Muscle layer of colon (tissue), 2 donors: Measurements from ENCODE around the gene HES4.
A peak's percentile ranks its signal among the peaks of the same experiment; 100 is the strongest.
"Not testable (repeated sequence)": the region's sequence is repeated elsewhere in the genome, so short reads cannot be mapped to it uniquely, and the experiment has no call there.

ENCODE experiments used
- H3K27ac ChIP-seq: one replicate; pipeline ENCODE4 v1.7.0; 2013; ENCODE audit warnings: low read depth, mild to moderate bottlenecking, low read length, moderate library complexity
- H3K27me3 ChIP-seq, 2 donors: one replicate each; pipeline ENCODE4 v1.7.0; 2013; ENCODE audit warnings: low read length in 2 of 2, mild to moderate bottlenecking in 2 of 2; ENCODE audit not compliant: insufficient read depth in 2 of 2, control insufficient read depth in 1 of 2
- H3K36me3 ChIP-seq: one replicate; pipeline ENCODE4 v1.7.0; 2013; ENCODE audit warnings: mild to moderate bottlenecking, low read length; ENCODE audit not compliant: insufficient read depth
- H3K4me1 ChIP-seq: one replicate; pipeline ENCODE4 v1.7.0; 2013; ENCODE audit warnings: mild to moderate bottlenecking, low read length; ENCODE audit not compliant: insufficient read depth
- H3K4me3 ChIP-seq, 2 donors: one replicate each; pipeline ENCODE4 v1.7.0; 2013; ENCODE audit warnings: low read length in 2 of 2, low read depth in 1 of 2, mild to moderate bottlenecking in 1 of 2, moderate library complexity in 1 of 2
- H3K9ac ChIP-seq: one replicate; pipeline ENCODE4 v1.7.0; 2013; ENCODE audit warnings: low read length
- H3K9me3 ChIP-seq: one replicate; pipeline ENCODE4 v1.7.0; 2013; ENCODE audit warnings: mild to moderate bottlenecking, low read length
- donor health status: abdominal sarcoma.
- donor health status: Adenocarcinoma of cecum.

The HES4 gene

DNA sequence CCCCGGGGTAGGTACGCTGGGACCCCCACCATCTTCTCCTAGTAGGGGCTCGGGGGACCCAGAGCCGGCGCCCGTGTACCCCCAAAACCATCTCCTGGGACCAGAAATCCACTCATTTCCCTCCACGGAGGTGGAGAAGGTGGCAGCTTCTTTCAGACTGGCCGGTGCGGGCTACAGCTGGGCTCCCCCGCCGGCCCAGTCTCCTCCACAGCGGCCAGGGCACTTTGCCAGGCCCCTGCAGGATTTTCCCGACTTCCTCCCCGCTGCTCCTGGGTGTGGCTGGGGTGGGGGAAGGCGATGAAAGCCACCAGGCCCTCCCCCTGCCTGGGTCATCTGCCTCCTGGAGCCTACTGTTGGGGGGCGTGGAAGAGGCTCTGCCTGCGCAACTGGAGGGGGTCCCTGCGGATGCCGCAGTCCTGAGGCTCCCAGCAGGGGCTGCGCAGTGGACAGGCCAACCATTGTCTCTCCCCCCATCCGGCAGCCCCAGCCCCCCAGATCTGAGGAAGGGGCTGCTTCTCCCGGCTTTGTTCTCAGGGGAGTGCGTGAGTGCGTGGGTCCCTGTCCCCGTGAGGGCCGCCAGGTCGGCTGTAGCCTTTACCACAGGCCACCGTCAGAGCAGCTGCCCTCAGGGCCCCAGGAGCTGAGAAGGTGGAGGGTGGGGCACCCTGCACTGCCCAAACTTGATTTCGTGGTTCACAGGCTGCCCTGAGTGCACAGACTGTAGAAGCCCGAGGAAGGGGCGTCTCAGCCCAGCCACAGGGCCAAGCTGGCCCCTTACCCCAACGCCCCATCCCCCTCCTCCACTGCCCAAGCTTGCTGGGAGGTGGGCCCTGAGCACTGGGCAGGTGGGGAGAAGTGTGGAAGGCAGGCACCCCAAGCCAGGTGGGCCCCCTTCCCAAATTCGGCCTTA, 21.4 kb upstream of the HES4 start:
- Histone ChIP-seq H3K36me3 (no peaks in the 10 kb centered on the region), H3K9ac (no peak overlapping the region), H3K4me1 (peaks cover 7% of the 10 kb centered on the region), H3K9me3 (no peaks in the 10 kb centered on the region), H3K27me3 (peaks cover 0 to 12% of the 10 kb centered on the region in 2 donors), H3K27ac (no peak overlapping the region), H3K4me3 (peak overlapping the region; percentile 14 to 25)

DNA sequence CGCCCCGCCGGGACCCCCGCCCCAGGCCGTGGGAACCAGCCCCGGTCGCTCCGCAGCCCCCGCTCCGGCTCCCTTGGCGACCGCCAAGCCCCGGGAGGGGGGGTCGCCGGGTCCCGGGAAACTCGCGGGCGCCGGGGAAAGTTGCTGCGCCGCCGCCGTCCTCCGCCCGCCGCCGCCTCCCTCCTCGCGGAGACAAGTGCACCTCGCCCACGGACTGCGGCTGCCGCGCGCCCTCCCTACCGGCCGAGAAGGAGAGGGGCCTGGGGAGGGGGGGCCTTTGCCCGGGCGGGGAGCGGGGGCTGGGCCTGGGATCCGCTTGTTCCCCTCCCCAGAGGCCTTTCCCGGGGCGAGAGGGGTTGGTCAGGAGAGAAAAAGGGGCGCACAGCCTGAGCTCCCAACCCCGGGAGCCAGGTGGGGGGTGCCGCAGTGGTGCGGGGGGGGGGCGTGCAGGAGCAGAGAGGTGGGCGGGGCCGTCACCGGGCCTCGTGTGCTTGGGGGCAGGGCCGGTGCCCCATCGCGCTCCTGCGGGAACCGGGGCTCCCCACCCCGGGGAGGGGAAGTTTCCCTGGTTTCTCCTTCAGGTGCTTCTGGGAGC, 20.6 kb upstream of the HES4 start:
- H3K4me1 ChIP-seq: peaks cover 7% of the 10 kb centered on the region
- no peaks in the 10 kb centered on the region for H3K9me3 ChIP-seq
- no peaks in the 10 kb centered on the region for H3K36me3 ChIP-seq
- H3K9ac ChIP-seq: no peak overlapping the region
- no peak overlapping the region for H3K27ac ChIP-seq
- H3K4me3 ChIP-seq: peak overlapping the region in 1 of 2 donors; percentile 25
- H3K27me3 ChIP-seq: peaks cover 0 to 12% of the 10 kb centered on the region in 2 donors

DNA sequence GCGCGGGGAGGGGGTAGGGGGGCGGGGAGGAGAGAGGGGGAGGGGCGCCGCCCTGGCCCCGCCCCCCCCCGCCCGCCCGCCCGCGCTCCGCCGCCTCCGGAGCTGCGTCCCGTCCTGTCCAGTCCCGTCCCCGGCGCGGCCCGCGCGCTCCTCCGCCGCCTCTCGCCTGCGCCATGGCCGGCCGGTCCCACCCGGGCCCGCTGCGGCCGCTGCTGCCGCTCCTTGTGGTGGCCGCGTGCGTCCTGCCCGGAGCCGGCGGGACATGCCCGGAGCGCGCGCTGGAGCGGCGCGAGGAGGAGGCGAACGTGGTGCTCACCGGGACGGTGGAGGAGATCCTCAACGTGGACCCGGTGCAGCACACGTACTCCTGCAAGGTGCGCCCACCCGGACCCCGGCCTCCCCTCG, 20.1 kb upstream of the HES4 start, which contains the start of gene AGRN:
Gene AGRN (plus strand): TSS at position 121 of the 405 bp plus-strand sequence. CDS start 53 bp downstream, at position 174.
- Histone ChIP-seq H3K27me3 (peaks cover 0 to 12% of the 10 kb centered on the region in 2 donors), H3K9ac (no peak within 1 kb of the TSS), H3K9me3 (no peaks in the 10 kb centered on the region)

DNA sequence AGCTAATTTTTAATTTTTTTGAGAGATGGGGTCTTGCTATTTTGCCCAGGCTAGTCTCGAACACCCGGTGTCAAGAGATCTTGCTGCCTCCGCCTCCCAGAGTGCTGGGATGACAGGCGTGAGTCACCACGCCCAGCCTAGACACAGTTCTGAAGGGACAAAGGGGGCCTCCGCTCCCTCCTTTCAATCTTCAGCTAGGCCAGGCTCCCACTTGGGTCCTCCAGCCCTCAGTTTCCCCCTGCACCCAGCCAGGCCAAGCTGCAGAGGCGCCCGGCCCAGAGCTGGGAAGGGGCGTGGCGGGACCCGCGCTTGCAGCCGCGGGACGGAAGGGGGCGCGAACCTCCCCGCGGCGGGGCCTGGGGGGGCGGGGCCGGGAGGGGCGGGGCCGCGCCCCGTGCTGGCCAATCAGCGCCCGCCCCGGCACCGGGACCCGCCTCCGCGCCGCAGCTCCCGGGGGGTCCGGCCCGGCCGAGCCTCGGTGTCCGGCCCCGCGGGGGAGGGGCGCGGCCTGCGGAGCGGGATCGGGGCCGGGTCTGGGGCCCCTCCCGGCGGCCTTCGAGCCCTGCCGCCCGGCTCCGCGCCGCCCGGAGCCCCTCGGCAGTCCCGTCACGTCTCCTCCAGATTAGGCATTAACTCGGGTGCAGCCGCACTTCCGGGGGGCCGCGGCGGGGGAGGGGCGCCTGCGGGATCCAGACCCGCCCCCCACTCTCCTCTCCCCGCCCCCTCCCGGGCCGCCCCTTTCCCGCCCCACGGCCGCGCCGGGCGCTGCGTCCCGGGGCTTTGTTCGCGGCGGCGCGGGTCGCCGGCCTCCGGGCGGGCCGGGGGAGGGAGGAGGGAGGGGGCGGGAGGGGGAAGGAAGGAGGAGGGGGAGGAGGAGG, 19.5 kb upstream of the HES4 start:
- peak overlapping the region in 1 of 2 donors; percentile 27 for H3K4me3 ChIP-seq
- H3K36me3 ChIP-seq: no peaks in the 10 kb centered on the region
- H3K4me1 ChIP-seq: peaks cover 8% of the 10 kb centered on the region
- H3K9ac ChIP-seq: no peak overlapping the region
- H3K9me3 ChIP-seq: no peaks in the 10 kb centered on the region
- H3K27ac ChIP-seq: peak overlapping the region; percentile 14
- H3K27me3 ChIP-seq: peaks cover 0 to 10% of the 10 kb centered on the region in 2 donors

More for the DNA sequence above, 20.1 kb upstream of the HES4 start, which contains the start of gene AGRN:
- peaks cover 7% of the 10 kb centered on the region for H3K4me1 ChIP-seq
- H3K27ac ChIP-seq: peak within 1 kb of the TSS; percentile 14
- H3K36me3 ChIP-seq: no peaks in the 10 kb centered on the region
- peak within 1 kb of the TSS; percentile 25 to 27 for H3K4me3 ChIP-seq

DNA sequence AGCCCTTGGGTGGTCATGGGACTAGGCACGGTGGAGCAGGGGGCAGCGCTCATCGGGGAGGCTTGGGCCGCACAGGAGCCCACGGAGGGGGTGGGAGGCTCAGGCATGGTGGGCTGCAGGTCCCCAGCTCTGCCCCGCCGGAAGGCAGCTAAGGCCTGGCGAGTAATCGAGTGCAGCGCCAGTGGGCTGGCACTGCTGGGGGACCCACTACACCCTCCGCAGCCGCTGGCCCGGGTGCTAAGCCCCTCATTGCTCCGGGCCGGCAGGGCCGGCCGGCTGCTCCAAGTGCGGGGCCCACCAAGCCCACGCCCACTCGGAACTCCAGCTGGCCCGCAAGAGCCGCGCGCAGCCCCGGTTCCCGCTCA, 18.4 kb upstream of the HES4 start:
- not testable (repeated sequence) for H3K9ac ChIP-seq, H3K4me3 ChIP-seq, H3K27me3 ChIP-seq, H3K36me3 ChIP-seq, H3K27ac ChIP-seq, H3K9me3 ChIP-seq
- H3K4me1 ChIP-seq: peaks cover 16% of the 10 kb centered on the region

DNA sequence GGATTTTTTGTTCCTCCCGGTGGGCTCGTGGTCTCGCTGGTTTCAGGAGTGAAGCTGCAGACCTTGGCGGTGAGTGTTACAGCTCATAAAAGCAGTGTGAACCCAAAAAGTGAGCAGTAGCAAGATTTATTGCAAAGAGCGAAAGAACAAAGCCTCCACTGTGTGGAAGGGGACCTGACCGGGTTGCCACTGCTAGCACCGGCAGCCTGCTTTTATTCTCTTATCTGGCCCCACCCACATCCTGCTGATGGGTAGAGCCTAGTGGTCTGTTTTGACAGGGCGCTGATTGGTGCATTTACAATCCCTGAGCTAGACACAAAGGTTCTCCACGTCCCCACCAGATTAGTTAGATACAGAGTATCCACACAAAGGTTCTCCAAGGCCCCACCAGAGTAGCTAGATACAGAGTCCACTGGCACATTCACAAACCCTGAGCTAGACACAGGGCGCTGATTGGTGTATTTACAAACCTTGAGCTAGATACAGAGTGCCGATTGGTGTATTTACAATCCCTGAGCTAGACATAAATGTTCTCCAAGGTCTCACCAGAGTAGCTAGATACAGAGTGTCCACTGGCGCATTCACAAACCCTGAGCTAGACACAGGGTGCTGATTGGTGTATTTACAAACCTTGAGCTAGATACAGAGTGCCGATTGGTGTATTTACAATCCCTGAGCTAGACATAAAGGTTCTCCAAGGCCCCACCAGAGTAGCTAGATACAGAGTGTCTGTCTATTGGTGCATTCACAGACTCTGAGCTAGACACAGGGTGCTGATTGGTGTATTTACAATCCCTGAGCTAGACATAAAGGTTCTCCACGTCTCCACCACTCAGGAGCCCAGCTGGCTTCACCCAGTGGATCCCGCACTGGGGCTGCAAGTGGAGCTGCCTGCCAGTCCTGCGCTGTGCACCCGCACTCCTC, 17.8 kb upstream of the HES4 start:
- H3K9ac ChIP-seq, H3K27ac ChIP-seq, H3K36me3 ChIP-seq, H3K4me3 ChIP-seq, H3K27me3 ChIP-seq, H3K9me3 ChIP-seq: not testable (repeated sequence)
- peaks cover 18% of the 10 kb centered on the region for H3K4me1 ChIP-seq

DNA sequence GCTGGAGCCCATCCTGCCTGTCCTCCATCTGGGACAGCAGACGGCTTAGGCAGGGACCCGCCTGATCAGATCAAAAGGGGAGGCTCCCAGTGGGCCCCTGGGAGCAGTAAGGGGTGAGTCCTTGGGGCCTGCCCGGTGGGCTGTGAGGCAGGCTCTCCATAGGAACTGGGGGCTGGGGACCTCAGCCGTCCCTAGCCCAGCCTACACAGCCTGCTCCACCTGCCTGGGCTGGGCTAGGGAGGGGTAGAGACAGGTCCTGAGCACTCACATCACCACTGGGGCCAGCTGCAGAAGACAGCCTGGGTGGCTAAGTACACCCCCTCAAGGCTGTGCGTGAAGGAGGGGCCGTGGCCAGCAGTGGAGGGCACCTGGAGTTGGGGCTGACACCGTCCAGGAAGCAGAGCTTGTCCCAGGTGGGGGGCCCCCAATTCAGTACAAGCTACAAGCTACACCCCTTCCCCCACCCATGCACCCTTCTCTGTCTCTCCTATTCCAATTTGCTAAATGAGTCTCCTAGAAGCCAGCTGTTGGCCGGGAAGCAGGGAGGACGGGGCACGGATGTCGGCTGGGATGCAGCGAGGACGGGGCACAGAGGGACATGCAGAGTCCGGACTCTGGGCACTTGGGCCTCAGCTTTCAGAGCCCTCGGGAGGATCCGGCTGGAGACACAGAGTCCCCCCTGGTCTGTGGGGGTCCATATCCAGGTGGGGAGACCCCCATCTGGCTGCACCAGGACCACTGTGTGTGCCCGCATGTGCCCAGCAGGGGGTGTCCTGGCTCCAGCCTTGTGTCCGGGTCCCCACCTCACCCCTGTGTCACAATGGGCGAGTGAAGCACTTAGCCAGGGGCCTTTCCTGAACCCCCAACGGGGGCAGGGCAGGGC, 15.1 kb upstream of the HES4 start:
- H3K4me1 ChIP-seq: peaks cover 13% of the 10 kb centered on the region
- H3K9ac ChIP-seq: no peak overlapping the region
- H3K4me3 ChIP-seq: no peak overlapping the region
- H3K9me3 ChIP-seq: no peaks in the 10 kb centered on the region
- H3K36me3 ChIP-seq: no peaks in the 10 kb centered on the region
- H3K27ac ChIP-seq: peak overlapping the region; percentile 44
- H3K27me3 ChIP-seq: no peaks in the 10 kb centered on the region

DNA sequence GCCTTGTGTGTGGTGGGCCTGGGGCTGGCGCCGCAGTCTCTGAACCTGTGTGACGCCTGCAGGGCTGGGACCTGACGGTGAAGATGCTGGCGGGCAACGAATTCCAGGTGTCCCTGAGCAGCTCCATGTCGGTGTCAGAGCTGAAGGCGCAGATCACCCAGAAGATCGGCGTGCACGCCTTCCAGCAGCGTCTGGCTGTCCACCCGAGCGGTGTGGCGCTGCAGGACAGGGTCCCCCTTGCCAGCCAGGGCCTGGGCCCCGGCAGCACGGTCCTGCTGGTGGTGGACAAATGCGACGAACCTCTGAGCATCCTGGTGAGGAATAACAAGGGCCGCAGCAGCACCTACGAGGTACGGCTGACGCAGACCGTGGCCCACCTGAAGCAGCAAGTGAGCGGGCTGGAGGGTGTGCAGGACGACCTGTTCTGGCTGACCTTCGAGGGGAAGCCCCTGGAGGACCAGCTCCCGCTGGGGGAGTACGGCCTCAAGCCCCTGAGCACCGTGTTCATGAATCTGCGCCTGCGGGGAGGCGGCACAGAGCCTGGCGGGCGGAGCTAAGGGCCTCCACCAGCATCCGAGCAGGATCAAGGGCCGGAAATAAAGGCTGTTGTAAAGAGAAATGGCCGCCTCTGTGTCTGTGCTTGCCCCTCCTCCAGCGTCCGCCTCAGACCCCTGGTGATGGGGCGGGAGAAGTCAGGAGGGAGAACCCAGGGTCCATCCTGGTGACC, 14.2 kb upstream of the HES4 start:
- H3K27me3 ChIP-seq: no peaks in the 10 kb centered on the region
- peak overlapping the region; percentile 81 for H3K27ac ChIP-seq
- no peaks in the 10 kb centered on the region for H3K36me3 ChIP-seq
- peaks cover 13% of the 10 kb centered on the region for H3K4me1 ChIP-seq
- H3K9ac ChIP-seq: peak overlapping the region; percentile 83
- H3K9me3 ChIP-seq: no peaks in the 10 kb centered on the region
- peak overlapping the region; percentile 74 to 80 for H3K4me3 ChIP-seq

DNA sequence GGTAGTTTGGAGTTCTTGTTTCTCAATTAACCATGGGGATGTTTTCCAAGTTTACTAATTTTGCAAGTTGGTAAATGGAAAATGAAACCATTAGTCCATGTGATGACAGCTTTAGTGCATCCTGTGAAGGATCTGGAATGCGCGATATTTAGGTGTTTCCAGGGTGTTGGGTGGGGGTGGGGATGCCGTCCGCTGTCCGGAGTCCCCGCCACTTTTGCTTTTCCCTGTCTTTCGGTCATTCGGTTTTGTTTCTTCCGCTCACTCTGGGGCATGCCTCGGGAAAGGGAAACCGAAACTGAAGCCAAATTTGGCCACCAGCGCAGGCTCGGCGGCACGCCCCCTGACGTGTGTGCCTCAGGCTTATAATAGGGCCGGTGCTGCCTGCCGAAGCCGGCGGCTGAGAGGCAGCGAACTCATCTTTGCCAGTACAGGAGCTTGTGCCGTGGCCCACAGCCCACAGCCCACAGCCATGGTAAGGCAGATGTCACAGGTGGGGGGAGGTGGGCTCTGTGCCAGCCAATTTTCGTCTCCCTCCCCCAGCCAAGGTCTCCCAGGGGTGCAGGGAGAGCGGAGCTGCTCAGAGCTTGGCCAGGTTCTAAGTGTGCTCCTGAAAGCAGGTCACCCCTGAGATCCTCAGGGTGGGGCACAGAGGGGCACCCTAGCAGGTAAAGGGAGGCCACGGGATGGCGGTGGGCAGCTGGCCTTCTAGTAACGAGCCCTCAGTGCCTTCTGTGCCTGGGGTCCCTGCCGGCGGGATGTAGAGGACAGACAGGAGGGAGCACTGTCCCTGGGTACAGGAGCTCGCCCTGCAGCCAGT, 13.4 kb upstream of the HES4 start, which contains the start of gene ISG15:
Gene ISG15 (plus strand): TSS at position 393 of the 817 bp plus-strand sequence. CDS start 77 bp downstream, at position 470.
- Histone ChIP-seq H3K27ac (peak within 1 kb of the TSS; percentile 81), H3K4me1 (peaks cover 13% of the 10 kb centered on the region), H3K9me3 (no peaks in the 10 kb centered on the region), H3K4me3 (peak within 1 kb of the TSS; percentile 74 to 80), H3K27me3 (no peaks in the 10 kb centered on the region), H3K9ac (peak within 1 kb of the TSS; percentile 83), H3K36me3 (no peaks in the 10 kb centered on the region)
